ENCODE results near the gene MCM3AP. TPM values are rescaled to one million over a fixed set of nuclear protein-coding genes. Genes with fewer than 3 reads are reported as not detected.

MCM3AP gene
- total and polyA plus RNA-seq, 9 of the 15 experiments (the other 6 are each of a cell fraction or from before 2014, with no cell fraction given), result 6.5 to 179 (median 69.6) TPM

- TF ChIP-seq CUX1 (CRISPR knock-in tag; IDR thresholded peaks at IDR 0.05) (no peak), MCM5 (IDR thresholded peaks at IDR 0.05; ENCODE audit: low read depth) (no peak), ZNF696 (CRISPR knock-in tag; conservative IDR thresholded peaks at IDR 0.05) (no peak), BCL6 (CRISPR knock-in tag; IDR thresholded peaks at IDR 0.05) (no peak), TFAM (CRISPR knock-in tag; conservative IDR thresholded peaks at IDR 0.05) (no peak), ZNF212 (CRISPR knock-in tag; IDR thresholded peaks at IDR 0.05) (peak; percentile 58; the same call in 1 of the 2 replicates), SFPQ (IDR thresholded peaks at IDR 0.05; ENCODE audit: low read depth, low read length) (no peak), ZNF217 (CRISPR knock-in tag; IDR thresholded peaks at IDR 0.05) (peak; percentile 26; the same call in 1 of the 2 replicates), MLX (CRISPR knock-in tag; conservative IDR thresholded peaks at IDR 0.05) (no peak), RBM25 (IDR thresholded peaks at IDR 0.05; ENCODE audit: low read depth, low read length, severe bottlenecking) (peak; percentile 23), STAG1 (CRISPR knock-in tag; IDR thresholded peaks at IDR 0.05; ENCODE audit: borderline replicate concordance) (no peak; the same call in 1 of the 2 replicates), IRF9 (tag; IDR thresholded peaks at IDR 0.05) (no peak), ZNF263 (CRISPR knock-in tag; IDR thresholded peaks at IDR 0.05; ENCODE audit: borderline replicate concordance) (peak; percentile 5; the same call in 1 of the 2 replicates), ZNF140 (CRISPR knock-in tag; IDR thresholded peaks at IDR 0.05) (no peak), HDGF (IDR thresholded peaks at IDR 0.05) (no peak), CHCHD3 (CRISPR knock-in tag; IDR thresholded peaks at IDR 0.05) (no peak), RFX1 (IDR thresholded peaks at IDR 0.05) (no peak)
Measured at GRCh38 chr21:46285761-46286647, 593 bp upstream of the MCM3AP start, which contains the start of gene YBEY (continued).

Measured in K562 (cell line).